HEK293 (cell line): ENCODE measurements around the gene HERC4.

Experiments
- CTCF ChIA-PET: fragments of 350-600 bp; formaldehyde crosslinking; extraction: SDS; loops from one replicate; lab custom pipeline; 2021; ENCODE audit warnings: antibody characterized with exemption; lab: Yijun Ruan, JAX
- POLR2A ChIA-PET: fragments of 300-600 bp; formaldehyde crosslinking; extraction: SDS; loops from one replicate; lab custom pipeline; 2020; ENCODE audit warnings: antibody characterized with exemption, inconsistent platforms; lab: Yijun Ruan, JAX
- H3K27ac ChIP-seq: fragments of 200-500 bp; sonication (Bioruptor generic); 2 replicates; pipeline ENCODE4 v1.5.1; 2014; ENCODE audit warnings: low read depth, low read length, control low read depth, inconsistent platforms; ENCODE audit errors: extremely low read depth
- H3K36me3 ChIP-seq, 2 experiments: fragments of 200-500 bp in 1 of 2; sonication (Bioruptor generic) in 1 of 2; 1 replicate in 1 of 2; 2 replicates in 1 of 2; pipeline ENCODE4 v1.5.1; 2014 to 2017; ENCODE audit warnings: inconsistent platforms in 2 of 2, low read length in 2 of 2; ENCODE audit not compliant: control insufficient read depth in 2 of 2, insufficient read depth in 1 of 2
- H3K4me1 ChIP-seq: fragments of 200-500 bp; sonication (Bioruptor generic); 2 replicates; pipeline ENCODE4 v1.5.1; 2014; ENCODE audit warnings: mild to moderate bottlenecking, low read length, inconsistent platforms; ENCODE audit not compliant: control insufficient read depth, insufficient read depth
- H3K4me3 ChIP-seq: 2 replicates; pipeline ENCODE4 v1.5.1; 2011; ENCODE audit warnings: low read depth, mild to moderate bottlenecking, control low read depth, low read length, moderate library complexity
- H3K9me3 ChIP-seq: fragments of 200-500 bp; sonication (Bioruptor generic); 2 replicates; pipeline ENCODE4 v1.5.1; 2014; ENCODE audit warnings: low read depth, low read length, inconsistent platforms; ENCODE audit not compliant: control insufficient read depth, insufficient read depth
- BCL11B ChIP-seq: fragments of 450-650 bp; formaldehyde crosslinking; IDR thresholded peaks from 2 replicates; pipeline ENCODE4 v1.5.1; 2016; ENCODE audit warnings: low read depth, missing biosample characterization, missing genetic modification characterization
- FEZF1 ChIP-seq: fragments of 450-650 bp; formaldehyde crosslinking; IDR thresholded peaks from 2 replicates; pipeline ENCODE4 v1.5.1; 2016; ENCODE audit warnings: missing biosample characterization, missing genetic modification characterization
- MYNN ChIP-seq: fragments of 450-650 bp; formaldehyde crosslinking; IDR thresholded peaks from 2 replicates; pipeline ENCODE4 v1.5.1; 2016; ENCODE audit warnings: missing biosample characterization, missing genetic modification characterization, borderline replicate concordance
- PATZ1 ChIP-seq: fragments of 450-650 bp; formaldehyde crosslinking; IDR thresholded peaks from 2 replicates; pipeline ENCODE4 v1.5.1; 2016; ENCODE audit warnings: missing biosample characterization, missing genetic modification characterization
- WT1 ChIP-seq: fragments of 450-650 bp; formaldehyde crosslinking; IDR thresholded peaks from 2 replicates; pipeline ENCODE4 v1.5.1; 2016; ENCODE audit warnings: missing biosample characterization, missing genetic modification characterization
- ZBTB17 ChIP-seq: fragments of 450-650 bp; formaldehyde crosslinking; IDR thresholded peaks from 2 replicates; pipeline ENCODE4 v1.5.1; 2016; ENCODE audit warnings: missing biosample characterization, missing genetic modification characterization
- ZBTB7A ChIP-seq: fragments of 450-650 bp; formaldehyde crosslinking; IDR thresholded peaks from 2 replicates; pipeline ENCODE4 v1.5.1; 2016; ENCODE audit warnings: low read depth, missing biosample characterization, missing genetic modification characterization
- ZEB2 ChIP-seq: fragments of 450-650 bp; formaldehyde crosslinking; IDR thresholded peaks from 2 replicates; pipeline ENCODE4 v1.5.1; 2016; ENCODE audit warnings: missing biosample characterization, missing genetic modification characterization
- ZFHX2 ChIP-seq: fragments of 450-650 bp; formaldehyde crosslinking; conservative IDR thresholded peaks from 2 replicates; pipeline ENCODE4 v1.5.1; 2016; ENCODE audit warnings: missing biosample characterization, missing genetic modification characterization
- ZFP3 ChIP-seq: fragments of 450-650 bp; formaldehyde crosslinking; IDR thresholded peaks from 2 replicates; pipeline ENCODE4 v1.5.1; 2016; ENCODE audit warnings: low read depth, missing biosample characterization, missing genetic modification characterization
- ZFP41 ChIP-seq: fragments of 450-650 bp; formaldehyde crosslinking; IDR thresholded peaks from 2 replicates; pipeline ENCODE4 v1.5.1; 2016; ENCODE audit warnings: missing biosample characterization, missing genetic modification characterization, borderline replicate concordance
- ZNF114 ChIP-seq: fragments of 450-650 bp; formaldehyde crosslinking; IDR thresholded peaks from 2 replicates; pipeline ENCODE4 v1.5.0; 2017; ENCODE audit warnings: missing biosample characterization, missing genetic modification characterization
- ZNF366 ChIP-seq: fragments of 450-650 bp; formaldehyde crosslinking; conservative IDR thresholded peaks from 2 replicates; pipeline ENCODE4 v1.5.1; 2016; ENCODE audit warnings: missing biosample characterization, missing genetic modification characterization
- ZNF561 ChIP-seq: fragments of 450-650 bp; IDR thresholded peaks from 2 replicates; pipeline ENCODE4 v1.5.1; 2018; ENCODE audit warnings: missing biosample characterization, missing genetic modification characterization, borderline replicate concordance
- ZNF600 ChIP-seq: fragments of 450-650 bp; formaldehyde crosslinking; IDR thresholded peaks from 2 replicates; pipeline ENCODE4 v1.5.1; 2016; ENCODE audit warnings: missing biosample characterization, missing genetic modification characterization
- ZNF629 ChIP-seq: fragments of 450-650 bp; formaldehyde crosslinking; IDR thresholded peaks from 2 replicates; pipeline ENCODE4 v1.5.1; 2017; ENCODE audit warnings: missing biosample characterization, missing genetic modification characterization
- ZNF660 ChIP-seq: fragments of 450-650 bp; IDR thresholded peaks from 2 replicates; pipeline ENCODE4 v1.5.1; 2018; ENCODE audit warnings: missing biosample characterization, mild to moderate bottlenecking, missing genetic modification characterization
- ZNF664 ChIP-seq: fragments of 450-650 bp; formaldehyde crosslinking; IDR thresholded peaks from 2 replicates; pipeline ENCODE4 v1.5.1; 2016; ENCODE audit warnings: missing biosample characterization, missing genetic modification characterization
- ZNF701 ChIP-seq: fragments of 450-650 bp; formaldehyde crosslinking; IDR thresholded peaks from 2 replicates; pipeline ENCODE4 v1.5.1; 2016; ENCODE audit warnings: missing biosample characterization, missing genetic modification characterization
- ZNF777 ChIP-seq: fragments of 450-650 bp; formaldehyde crosslinking; IDR thresholded peaks from 2 replicates; pipeline ENCODE4 v1.5.1; 2017; ENCODE audit warnings: missing biosample characterization, missing genetic modification characterization, borderline replicate concordance
- ZNF843 ChIP-seq: fragments of 450-650 bp; formaldehyde crosslinking; IDR thresholded peaks from 2 replicates; pipeline ENCODE4 v1.5.1; 2016; ENCODE audit warnings: missing biosample characterization, missing genetic modification characterization
- TF ChIP-seq, protein P1 (sequence below): IDR thresholded peaks from 2 replicates; pipeline ENCODE4 v1.6.1; 2011; ENCODE audit warnings: mild to moderate bottlenecking, low read depth, low read length, borderline replicate concordance
- TF ChIP-seq, protein P2 (sequence below): fragments of 450-650 bp; formaldehyde crosslinking; optimal IDR thresholded peaks from 2 replicates; pipeline ENCODE3; 2016; ENCODE audit warnings: missing biosample characterization, mild to moderate bottlenecking, missing genetic modification characterization
- TF ChIP-seq, protein P3 (sequence below): fragments of 450-650 bp; formaldehyde crosslinking; IDR thresholded peaks from 2 replicates; pipeline ENCODE4 v1.5.1; 2016; ENCODE audit warnings: missing biosample characterization, missing genetic modification characterization

The HERC4 gene

DNA sequence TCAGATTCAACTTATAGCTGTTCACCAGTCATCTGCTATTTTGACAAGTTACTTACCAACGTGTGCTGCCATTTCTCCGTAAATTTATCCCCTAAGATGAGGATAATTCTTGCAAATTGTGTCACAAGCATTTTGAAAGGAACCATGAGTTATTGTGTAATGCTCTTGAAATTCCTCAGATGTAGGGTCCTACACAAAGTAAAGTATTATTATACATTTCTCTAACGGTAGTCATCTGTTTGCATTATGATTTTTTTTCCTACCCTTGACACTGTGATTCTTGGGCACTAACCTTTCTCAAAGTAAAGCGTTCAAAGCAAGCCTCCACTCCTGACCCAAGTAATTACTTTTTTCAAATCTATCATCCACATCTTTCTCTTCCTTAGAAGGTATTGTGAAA is 8.1 kb downstream of the HERC4 start (continued):
- TF ChIP-seq PATZ1 (tag by site-specific recombination), result no peak

GRCh38 chr10:68053553-68053952 is 21.5 kb downstream of the HERC4 start:
- Histone ChIP-seq H3K36me3 (peaks cover 0 to 11% of the 10 kb centered on the region in 2 experiments; a peak in 1 of 3 replicates), H3K9me3 (no peaks in the 10 kb centered on the region), H3K27ac (no peak overlapping the region), H3K4me1 (no peaks in the 10 kb centered on the region), H3K4me3 (no peak overlapping the region)
- CTCF ChIA-PET, result interaction anchor here (1.0 to 1.1 kb wide), 3 partner anchors 9 to 102 kb away, joined by 3 to 5 read pairs (median 4); no protein-coding TSS in a partner anchor
- POLR2A ChIA-PET, result interaction anchor here (0.7 kb wide), 1 partner anchor 182 kb away, joined by 3 read pairs; no protein-coding TSS in a partner anchor
- TF ChIP-seq ZBTB7A (tag by site-specific recombination), result no peak
- TF ChIP-seq FEZF1 (tag by site-specific recombination), result peak; percentile 56

DNA sequence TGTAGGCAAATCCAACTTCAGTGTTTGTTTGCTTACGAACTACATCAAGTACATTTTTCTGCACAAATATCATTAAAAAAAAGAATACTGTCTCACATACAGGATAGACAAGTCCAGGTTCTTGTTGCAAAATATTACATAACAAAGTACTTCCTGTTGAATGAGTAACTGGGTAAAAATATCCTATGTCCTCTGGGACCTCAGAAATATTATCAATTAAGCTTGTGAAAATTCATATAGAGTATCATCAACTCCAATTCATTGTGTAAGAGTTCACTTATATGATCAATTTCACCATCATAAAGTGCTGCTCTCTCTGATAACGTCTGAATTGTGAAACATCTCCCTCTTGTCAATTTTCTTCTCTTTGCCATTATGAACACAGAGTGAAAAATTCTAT is 22.6 kb downstream of the HERC4 start:
- TF ChIP-seq ZFP3 (no peak), ZBTB17 (tag by site-specific recombination) (no peak), BCL11B (no peak)
- CTCF ChIA-PET, result interaction anchor here (0.7 kb wide), 2 partner anchors 9 to 139 kb away, joined by 3 to 4 read pairs; no protein-coding TSS in a partner anchor
- Histone ChIP-seq H3K4me3 (no peak overlapping the region), H3K4me1 (no peaks in the 10 kb centered on the region), H3K27ac (no peak overlapping the region), H3K9me3 (no peaks in the 10 kb centered on the region), H3K36me3 (peaks cover 0 to 7% of the 10 kb centered on the region in 2 experiments; a peak in 1 of 3 replicates)
- POLR2A ChIA-PET, result no interaction called here

- peaks cover 0 to 3% of the 10 kb centered on the region in 2 experiments; a peak in 1 of 3 replicates for H3K36me3 ChIP-seq
- no peak overlapping the region for H3K27ac ChIP-seq
- peaks cover 6% of the 10 kb centered on the region for H3K4me1 ChIP-seq
- POLR2A ChIA-PET, result no interaction called here
- no peaks in the 10 kb centered on the region for H3K9me3 ChIP-seq
- CTCF ChIA-PET, result interaction anchor here (0.6 kb wide), 1 partner anchor 14 kb away, joined by 3 read pairs; no protein-coding TSS in a partner anchor
- no peak overlapping the region for H3K4me3 ChIP-seq
- TF ChIP-seq ZNF660 (tag by site-specific recombination) (no peak), ZNF701 (tag by site-specific recombination) (no peak), ZNF843 (tag by site-specific recombination) (no peak), ZFP41 (tag by site-specific recombination) (no peak), ZNF664 (tag by site-specific recombination) (no peak), ZNF777 (tag by site-specific recombination) (no peak), ZFHX2 (tag by site-specific recombination) (no peak), ZNF629 (tag by site-specific recombination) (0 out of 2 replicates have a peak, but pooled peaks have one; percentile 16), ZNF114 (tag by site-specific recombination) (no peak), MYNN (tag by site-specific recombination) (no peak), WT1 (tag by site-specific recombination) (no peak), ZNF561 (tag by site-specific recombination) (no peak), ZNF600 (tag by site-specific recombination) (0 out of 2 replicates have a peak, but pooled peaks have one; percentile 8), ZNF366 (no peak), ZEB2 (no peak)
- TF ChIP-seq, protein P1, sequence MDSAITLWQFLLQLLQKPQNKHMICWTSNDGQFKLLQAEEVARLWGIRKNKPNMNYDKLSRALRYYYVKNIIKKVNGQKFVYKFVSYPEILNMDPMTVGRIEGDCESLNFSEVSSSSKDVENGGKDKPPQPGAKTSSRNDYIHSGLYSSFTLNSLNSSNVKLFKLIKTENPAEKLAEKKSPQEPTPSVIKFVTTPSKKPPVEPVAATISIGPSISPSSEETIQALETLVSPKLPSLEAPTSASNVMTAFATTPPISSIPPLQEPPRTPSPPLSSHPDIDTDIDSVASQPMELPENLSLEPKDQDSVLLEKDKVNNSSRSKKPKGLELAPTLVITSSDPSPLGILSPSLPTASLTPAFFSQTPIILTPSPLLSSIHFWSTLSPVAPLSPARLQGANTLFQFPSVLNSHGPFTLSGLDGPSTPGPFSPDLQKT, result no peak
- TF ChIP-seq, protein P2, sequence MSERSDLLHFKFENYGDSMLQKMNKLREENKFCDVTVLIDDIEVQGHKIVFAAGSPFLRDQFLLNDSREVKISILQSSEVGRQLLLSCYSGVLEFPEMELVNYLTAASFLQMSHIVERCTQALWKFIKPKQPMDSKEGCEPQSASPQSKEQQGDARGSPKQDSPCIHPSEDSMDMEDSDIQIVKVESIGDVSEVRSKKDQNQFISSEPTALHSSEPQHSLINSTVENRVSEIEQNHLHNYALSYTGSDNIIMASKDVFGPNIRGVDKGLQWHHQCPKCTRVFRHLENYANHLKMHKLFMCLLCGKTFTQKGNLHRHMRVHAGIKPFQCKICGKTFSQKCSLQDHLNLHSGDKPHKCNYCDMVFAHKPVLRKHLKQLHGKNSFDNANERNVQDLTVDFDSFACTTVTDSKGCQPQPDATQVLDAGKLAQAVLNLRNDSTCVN (tag by site-specific recombination), result no peak
- TF ChIP-seq, protein P3, sequence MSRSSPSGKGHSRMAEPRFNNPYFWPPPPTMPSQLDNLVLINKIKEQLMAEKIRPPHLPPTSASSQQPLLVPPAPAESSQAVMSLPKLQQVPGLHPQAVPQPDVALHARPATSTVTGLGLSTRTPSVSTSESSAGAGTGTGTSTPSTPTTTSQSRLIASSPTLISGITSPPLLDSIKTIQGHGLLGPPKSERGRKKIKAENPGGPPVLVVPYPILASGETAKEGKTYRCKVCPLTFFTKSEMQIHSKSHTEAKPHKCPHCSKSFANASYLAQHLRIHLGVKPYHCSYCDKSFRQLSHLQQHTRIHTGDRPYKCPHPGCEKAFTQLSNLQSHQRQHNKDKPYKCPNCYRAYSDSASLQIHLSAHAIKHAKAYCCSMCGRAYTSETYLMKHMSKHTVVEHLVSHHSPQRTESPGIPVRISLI (tag by site-specific recombination), result peak; percentile 43; the same call in 1 of the 2 replicates
Observed at GRCh38 chr10:68049289-68050078, 25.6 kb downstream of the HERC4 start.
